ENCODE results near the gene STRN.
"Not testable (repeated sequence)": the region's sequence is repeated elsewhere in the genome, so short reads cannot be mapped to it uniquely, and the experiment has no call there.

The STRN gene

GRCh38 chr2:36982467-36982866 is 16.1 kb upstream of the STRN start:
- H3K9me3 ChIP-seq (ENCODE audit: control insufficient read depth in 5 of 5, low read length in 5 of 5) = no peaks in the 10 kb centered on the region
- peaks cover 12 to 28% (median 19%) of the 10 kb centered on the region in 5 donors for H3K36me3 ChIP-seq (ENCODE audit: control insufficient read depth in 5 of 5, insufficient read depth in 5 of 5, low read length in 5 of 5)
- no peak overlapping the region for H3K4me3 ChIP-seq (ENCODE audit: low read depth in 1 of 5, low read length in 5 of 5)
- H3K27me3 ChIP-seq (ENCODE audit: control insufficient read depth in 5 of 5, insufficient read depth in 4 of 5, low read length in 5 of 5) = no peaks in the 10 kb centered on the region
- no peaks in the 10 kb centered on the region for H3K4me1 ChIP-seq (ENCODE audit: control insufficient read depth in 5 of 5, insufficient read depth in 5 of 5, low read length in 5 of 5)
- no peak overlapping the region for H3K9ac ChIP-seq (ENCODE audit: low read length in 5 of 5)
- H3K27ac ChIP-seq (ENCODE audit: low read depth, low read length) = no peak overlapping the region

- no peaks in the 10 kb centered on the region for H3K4me1 ChIP-seq (ENCODE audit: control insufficient read depth in 5 of 5, insufficient read depth in 5 of 5, low read length in 5 of 5)
- H3K27ac ChIP-seq (ENCODE audit: low read depth, low read length) = no peak overlapping the region
- H3K36me3 ChIP-seq (ENCODE audit: control insufficient read depth in 5 of 5, insufficient read depth in 5 of 5, low read length in 5 of 5) = peaks cover 12 to 25% (median 16%) of the 10 kb centered on the region in 5 donors
These were observed 15.6 kb upstream of the STRN start for GRCh38 chr2:36981911-36982310.

GRCh38 chr2:36979007-36979406 is 12.7 kb upstream of the STRN start:
- not testable (repeated sequence) for H3K9ac ChIP-seq (ENCODE audit: low read length in 5 of 5); H3K4me3 ChIP-seq (ENCODE audit: low read depth in 1 of 5, low read length in 5 of 5); H3K9me3 ChIP-seq (ENCODE audit: control insufficient read depth in 5 of 5, low read length in 5 of 5); H3K27me3 ChIP-seq (ENCODE audit: control insufficient read depth in 5 of 5, insufficient read depth in 4 of 5, low read length in 5 of 5); H3K27ac ChIP-seq (ENCODE audit: low read depth, low read length); H3K4me1 ChIP-seq (ENCODE audit: control insufficient read depth in 5 of 5, insufficient read depth in 5 of 5, low read length in 5 of 5)
- peaks cover 10 to 20% (median 16%) of the 10 kb centered on the region in 5 donors for H3K36me3 ChIP-seq (ENCODE audit: control insufficient read depth in 5 of 5, insufficient read depth in 5 of 5, low read length in 5 of 5)

More at GRCh38 chr2:36981911-36982310, 15.6 kb upstream of the STRN start:
- H3K4me3 ChIP-seq (ENCODE audit: low read depth in 1 of 5, low read length in 5 of 5) = no peak overlapping the region
- no peak overlapping the region for H3K9ac ChIP-seq (ENCODE audit: low read length in 5 of 5)
- H3K9me3 ChIP-seq (ENCODE audit: control insufficient read depth in 5 of 5, low read length in 5 of 5) = no peaks in the 10 kb centered on the region
- H3K27me3 ChIP-seq (ENCODE audit: control insufficient read depth in 5 of 5, insufficient read depth in 4 of 5, low read length in 5 of 5) = no peaks in the 10 kb centered on the region

GRCh38 chr2:36976065-36976464 is 9.7 kb upstream of the STRN start:
- no peaks in the 10 kb centered on the region for H3K9me3 ChIP-seq (ENCODE audit: control insufficient read depth in 5 of 5, low read length in 5 of 5)
- H3K36me3 ChIP-seq (ENCODE audit: control insufficient read depth in 5 of 5, insufficient read depth in 5 of 5, low read length in 5 of 5) = peaks cover under 1 to 14% (median 8%) of the 10 kb centered on the region in 5 donors
- H3K4me3 ChIP-seq (ENCODE audit: low read depth in 1 of 5, low read length in 5 of 5) = no peak overlapping the region
- H3K27ac ChIP-seq (ENCODE audit: low read depth, low read length) = no peak overlapping the region
- no peak overlapping the region for H3K9ac ChIP-seq (ENCODE audit: low read length in 5 of 5)
- H3K4me1 ChIP-seq (ENCODE audit: control insufficient read depth in 5 of 5, insufficient read depth in 5 of 5, low read length in 5 of 5) = no peaks in the 10 kb centered on the region
- H3K27me3 ChIP-seq (ENCODE audit: control insufficient read depth in 5 of 5, insufficient read depth in 4 of 5, low read length in 5 of 5) = no peaks in the 10 kb centered on the region

GRCh38 chr2:36975306-36975705 is 9.0 kb upstream of the STRN start:
- no peak overlapping the region for H3K4me3 ChIP-seq (ENCODE audit: low read depth in 1 of 5, low read length in 5 of 5)
- no peak overlapping the region for H3K27ac ChIP-seq (ENCODE audit: low read depth, low read length)
- no peak overlapping the region for H3K9ac ChIP-seq (ENCODE audit: low read length in 5 of 5)
- H3K36me3 ChIP-seq (ENCODE audit: control insufficient read depth in 5 of 5, insufficient read depth in 5 of 5, low read length in 5 of 5) = peaks cover 0 to 10% (median 6%) of the 10 kb centered on the region in 5 donors
- no peaks in the 10 kb centered on the region for H3K9me3 ChIP-seq (ENCODE audit: control insufficient read depth in 5 of 5, low read length in 5 of 5)
- no peaks in the 10 kb centered on the region for H3K27me3 ChIP-seq (ENCODE audit: control insufficient read depth in 5 of 5, insufficient read depth in 4 of 5, low read length in 5 of 5)
- no peaks in the 10 kb centered on the region for H3K4me1 ChIP-seq (ENCODE audit: control insufficient read depth in 5 of 5, insufficient read depth in 5 of 5, low read length in 5 of 5)

- H3K4me3 ChIP-seq (ENCODE audit: low read depth in 1 of 5, low read length in 5 of 5) = no peak overlapping the region
- H3K27me3 ChIP-seq (ENCODE audit: control insufficient read depth in 5 of 5, insufficient read depth in 4 of 5, low read length in 5 of 5) = no peaks in the 10 kb centered on the region
- H3K9me3 ChIP-seq (ENCODE audit: control insufficient read depth in 5 of 5, low read length in 5 of 5) = no peaks in the 10 kb centered on the region
- H3K27ac ChIP-seq (ENCODE audit: low read depth, low read length) = no peak overlapping the region
- no peaks in the 10 kb centered on the region for H3K36me3 ChIP-seq (ENCODE audit: control insufficient read depth in 5 of 5, insufficient read depth in 5 of 5, low read length in 5 of 5)
- H3K9ac ChIP-seq (ENCODE audit: low read length in 5 of 5) = no peak overlapping the region
- no peaks in the 10 kb centered on the region for H3K4me1 ChIP-seq (ENCODE audit: control insufficient read depth in 5 of 5, insufficient read depth in 5 of 5, low read length in 5 of 5)
These were observed 7.0 kb upstream of the STRN start for GRCh38 chr2:36973320-36973719.

- H3K9me3 ChIP-seq (ENCODE audit: control insufficient read depth in 5 of 5, low read length in 5 of 5) = no peaks in the 10 kb centered on the region
- peaks cover 0 to 9% (median 7%) of the 10 kb centered on the region in 5 donors for H3K4me1 ChIP-seq (ENCODE audit: control insufficient read depth in 5 of 5, insufficient read depth in 5 of 5, low read length in 5 of 5)
- H3K27me3 ChIP-seq (ENCODE audit: control insufficient read depth in 5 of 5, insufficient read depth in 4 of 5, low read length in 5 of 5) = no peaks in the 10 kb centered on the region
- H3K27ac ChIP-seq (ENCODE audit: low read depth, low read length) = no peak overlapping the region
- no peak overlapping the region for H3K4me3 ChIP-seq (ENCODE audit: low read depth in 1 of 5, low read length in 5 of 5)
- no peaks in the 10 kb centered on the region for H3K36me3 ChIP-seq (ENCODE audit: control insufficient read depth in 5 of 5, insufficient read depth in 5 of 5, low read length in 5 of 5)
- no peak overlapping the region for H3K9ac ChIP-seq (ENCODE audit: low read length in 5 of 5)
These were observed 5.7 kb upstream of the STRN start for GRCh38 chr2:36971990-36972389.

- Histone ChIP-seq H3K9me3 (ENCODE audit: control insufficient read depth in 5 of 5, low read length in 5 of 5) (no peaks in the 10 kb centered on the region), H3K36me3 (ENCODE audit: control insufficient read depth in 5 of 5, insufficient read depth in 5 of 5, low read length in 5 of 5) (no peaks in the 10 kb centered on the region), H3K9ac (ENCODE audit: low read length in 5 of 5) (peak overlapping the region; percentile 52 to 90 (median 89)), H3K4me3 (ENCODE audit: low read depth in 1 of 5, low read length in 5 of 5) (peak overlapping the region; percentile 90 to 97 (median 96)), H3K27me3 (ENCODE audit: control insufficient read depth in 5 of 5, insufficient read depth in 4 of 5, low read length in 5 of 5) (no peaks in the 10 kb centered on the region), H3K27ac (ENCODE audit: low read depth, low read length) (peak overlapping the region; percentile 73), H3K4me1 (ENCODE audit: control insufficient read depth in 5 of 5, insufficient read depth in 5 of 5, low read length in 5 of 5) (peaks cover 0 to 27% (median 23%) of the 10 kb centered on the region in 5 donors)
These were observed 1.0 kb upstream of the STRN start for GRCh38 chr2:36967236-36967876.

GRCh38 chr2:36965751-36966369 is 476 bp downstream of the STRN start:
- Histone ChIP-seq H3K27ac (ENCODE audit: low read depth, low read length) (peak overlapping the region; percentile 67), H3K9me3 (ENCODE audit: control insufficient read depth in 5 of 5, low read length in 5 of 5) (no peaks in the 10 kb centered on the region), H3K27me3 (ENCODE audit: control insufficient read depth in 5 of 5, insufficient read depth in 4 of 5, low read length in 5 of 5) (no peaks in the 10 kb centered on the region), H3K4me3 (ENCODE audit: low read depth in 1 of 5, low read length in 5 of 5) (peak overlapping the region; percentile 86 to 90 (median 88)), H3K9ac (ENCODE audit: low read length in 5 of 5) (peak overlapping the region in 4 of 5 donors; percentile 47 to 86 (median 80)), H3K4me1 (ENCODE audit: control insufficient read depth in 5 of 5, insufficient read depth in 5 of 5, low read length in 5 of 5) (peaks cover 0 to 27% (median 23%) of the 10 kb centered on the region in 5 donors), H3K36me3 (ENCODE audit: control insufficient read depth in 5 of 5, insufficient read depth in 5 of 5, low read length in 5 of 5) (no peaks in the 10 kb centered on the region)

- peak overlapping the region; percentile 67 for H3K27ac ChIP-seq (ENCODE audit: low read depth, low read length)
- peak overlapping the region in 4 of 5 donors; percentile 46 to 86 (median 66) for H3K9ac ChIP-seq (ENCODE audit: low read length in 5 of 5)
- no peaks in the 10 kb centered on the region for H3K36me3 ChIP-seq (ENCODE audit: control insufficient read depth in 5 of 5, insufficient read depth in 5 of 5, low read length in 5 of 5)
- H3K4me3 ChIP-seq (ENCODE audit: low read depth in 1 of 5, low read length in 5 of 5) = peak overlapping the region; percentile 86 to 90 (median 88)
- H3K9me3 ChIP-seq (ENCODE audit: control insufficient read depth in 5 of 5, low read length in 5 of 5) = no peaks in the 10 kb centered on the region
- no peaks in the 10 kb centered on the region for H3K27me3 ChIP-seq (ENCODE audit: control insufficient read depth in 5 of 5, insufficient read depth in 4 of 5, low read length in 5 of 5)
- H3K4me1 ChIP-seq (ENCODE audit: control insufficient read depth in 5 of 5, insufficient read depth in 5 of 5, low read length in 5 of 5) = peaks cover 0 to 27% (median 23%) of the 10 kb centered on the region in 5 donors
These were observed 1.1 kb downstream of the STRN start for GRCh38 chr2:36965206-36965605.

Data from subcutaneous abdominal adipose tissue (tissue), 5 donors.